Ascending aorta (tissue), 2 donors: ENCODE measurements around the gene TUBA4B. TPM values are rescaled to one million over a fixed set of nuclear protein-coding genes. Genes with fewer than 3 reads are reported as not detected.

Source experiments
- DNase-seq, 2 donors: peaks; one replicate each; pipeline ENCODE4 v3.0.0-alpha.2; 2019; ENCODE audit warnings: low spot score in 2 of 2
- H3K27ac ChIP-seq, 2 donors: fragments of 200-600 bp; sonication (generic); one replicate each; pipeline ENCODE4 v1.5.1; 2016 to 2017; ENCODE audit warnings: mild to moderate bottlenecking in 1 of 2
- H3K27me3 ChIP-seq: fragments of 200-600 bp; sonication (generic); one replicate; pipeline ENCODE4 v1.5.1; 2017
- H3K36me3 ChIP-seq, 2 donors: fragments of 200-600 bp; sonication (generic); one replicate each; pipeline ENCODE4 v1.5.1; 2016
- H3K4me1 ChIP-seq, 2 donors: fragments of 200-600 bp; sonication (generic); one replicate each; pipeline ENCODE4 v1.5.1; 2016 to 2017; ENCODE audit warnings: mild to moderate bottlenecking in 1 of 2
- H3K4me3 ChIP-seq, 2 donors: fragments of 200-600 bp; sonication (generic); one replicate each; pipeline ENCODE4 v1.5.1; 2016 to 2017; ENCODE audit warnings: mild to moderate bottlenecking in 1 of 2
- H3K9me3 ChIP-seq, 2 donors: fragments of 200-600 bp; sonication (generic); one replicate each; pipeline ENCODE4 v1.5.1; 2016
- intact Hi-C: fragments of 100-400 bp; cut with DNase I; formaldehyde crosslinking; loops from one replicate; pipeline ENCODE4 v1.15.1; 2023
- total RNA-seq: library from RNA; depleted of rRNA; stranded (reverse); fragments of >200 nt; gene quantifications from one replicate; pipeline ENCODE4 v1.1.0, GENCODE V29; 2016
- TF ChIP-seq, protein P1 (sequence below), 3 experiments: fragments of 200-600 bp in 2 of 3; fragments of 450-650 bp in 1 of 3; sonication (generic) in 2 of 3; IDR thresholded peaks; one replicate each; pipeline ENCODE4 v1.5.1; 2016 to 2019; ENCODE audit warnings: antibody characterized with exemption in 3 of 3, mild to moderate bottlenecking in 1 of 3, moderate library complexity in 1 of 3

Gene TUBA4B
- total RNA-seq, 1 donor from 2014 or later = not detected

DNA sequence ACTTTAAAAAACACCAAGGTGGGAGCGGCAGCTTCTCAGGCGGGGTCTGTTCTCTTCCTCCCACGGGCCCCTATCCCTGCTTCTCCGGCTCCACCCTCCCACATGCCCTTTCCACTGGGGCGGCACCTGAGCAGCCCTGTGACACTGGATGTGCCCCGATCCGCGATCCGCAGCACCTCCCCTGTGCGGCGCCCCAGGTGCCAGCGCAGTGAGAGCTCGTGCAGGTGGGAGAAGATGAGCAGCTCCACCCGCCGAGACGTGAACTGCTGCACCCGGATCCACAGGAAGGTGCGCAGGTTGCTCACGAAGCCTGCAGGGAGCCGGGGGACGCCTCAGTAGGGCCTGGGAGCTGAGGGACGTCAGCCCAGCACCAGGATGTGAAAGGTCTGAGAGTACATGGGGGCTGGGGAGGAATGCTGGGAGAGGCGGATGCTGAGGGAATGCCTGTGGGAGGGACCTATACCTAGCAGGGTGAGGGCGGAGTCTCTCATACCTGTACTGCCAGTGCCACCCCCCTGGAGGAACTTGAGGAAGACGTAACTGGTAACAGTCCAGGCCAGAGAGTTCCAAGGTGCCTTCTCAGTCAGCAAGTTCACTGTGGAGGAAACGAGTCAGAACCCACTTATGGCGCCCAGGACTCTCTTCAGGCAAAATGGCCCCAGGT is 37.0 kb upstream of the TUBA4B start:
- peak overlapping the region; percentile 44 to 92 for H3K27ac ChIP-seq
- no peaks in the 10 kb centered on the region for H3K9me3 ChIP-seq
- TF ChIP-seq, protein P1, sequence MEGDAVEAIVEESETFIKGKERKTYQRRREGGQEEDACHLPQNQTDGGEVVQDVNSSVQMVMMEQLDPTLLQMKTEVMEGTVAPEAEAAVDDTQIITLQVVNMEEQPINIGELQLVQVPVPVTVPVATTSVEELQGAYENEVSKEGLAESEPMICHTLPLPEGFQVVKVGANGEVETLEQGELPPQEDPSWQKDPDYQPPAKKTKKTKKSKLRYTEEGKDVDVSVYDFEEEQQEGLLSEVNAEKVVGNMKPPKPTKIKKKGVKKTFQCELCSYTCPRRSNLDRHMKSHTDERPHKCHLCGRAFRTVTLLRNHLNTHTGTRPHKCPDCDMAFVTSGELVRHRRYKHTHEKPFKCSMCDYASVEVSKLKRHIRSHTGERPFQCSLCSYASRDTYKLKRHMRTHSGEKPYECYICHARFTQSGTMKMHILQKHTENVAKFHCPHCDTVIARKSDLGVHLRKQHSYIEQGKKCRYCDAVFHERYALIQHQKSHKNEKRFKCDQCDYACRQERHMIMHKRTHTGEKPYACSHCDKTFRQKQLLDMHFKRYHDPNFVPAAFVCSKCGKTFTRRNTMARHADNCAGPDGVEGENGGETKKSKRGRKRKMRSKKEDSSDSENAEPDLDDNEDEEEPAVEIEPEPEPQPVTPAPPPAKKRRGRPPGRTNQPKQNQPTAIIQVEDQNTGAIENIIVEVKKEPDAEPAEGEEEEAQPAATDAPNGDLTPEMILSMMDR (IDR thresholded peaks at IDR 0.05) = no peak
- H3K36me3 ChIP-seq = peaks cover 39 to 54% of the 10 kb centered on the region in 2 donors
- H3K4me3 ChIP-seq = no peak overlapping the region
- H3K27me3 ChIP-seq = no peaks in the 10 kb centered on the region
- no peak for DNase-seq
- intact Hi-C loops = loop anchor here (10.0 kb wide), 1 partner anchor 469 kb away; no protein-coding TSS in a partner anchor
- peaks cover 12 to 31% of the 10 kb centered on the region in 2 donors for H3K4me1 ChIP-seq

GRCh38 chr2:219216535-219216915 is 36.5 kb upstream of the TUBA4B start:
- TF ChIP-seq, protein P1 (IDR thresholded peaks at IDR 0.05) = no peak
- H3K9me3 ChIP-seq = no peaks in the 10 kb centered on the region
- intact Hi-C loops = loop anchor here (10.0 kb wide), 1 partner anchor 468 kb away; no protein-coding TSS in a partner anchor

DNA sequence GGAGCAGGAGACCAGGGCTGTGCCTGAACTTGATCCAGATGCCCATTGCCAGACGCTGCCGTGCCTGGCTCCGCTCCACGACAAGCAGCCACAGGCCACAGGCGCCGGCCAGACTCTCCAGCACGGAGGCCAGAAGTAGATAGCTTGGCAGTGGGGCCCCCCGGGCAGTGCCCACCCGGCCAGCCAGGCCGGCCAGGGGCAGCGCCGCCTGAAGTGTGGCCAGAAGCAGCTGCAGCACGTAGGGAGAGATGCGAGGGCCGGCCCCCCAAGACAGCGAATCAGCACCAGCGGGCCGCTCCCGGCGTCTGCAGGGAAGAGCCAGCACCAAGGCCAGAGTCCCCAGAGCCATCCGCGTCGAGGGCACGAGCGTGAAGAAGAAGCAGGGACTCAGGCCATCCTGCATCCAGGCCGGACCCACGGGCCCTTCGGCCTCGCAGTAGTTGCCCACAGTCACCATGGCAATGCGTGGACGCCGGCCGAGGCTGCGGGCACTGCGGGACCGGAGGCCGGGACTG is 34.8 kb upstream of the TUBA4B start:
- Histone ChIP-seq H3K9me3 (no peaks in the 10 kb centered on the region), H3K4me1 (peaks cover 12 to 31% of the 10 kb centered on the region in 2 donors), H3K4me3 (peak overlapping the region; percentile 64 to 68), H3K36me3 (peaks cover 52 to 61% of the 10 kb centered on the region in 2 donors), H3K27ac (peak overlapping the region; percentile 92 to 95), H3K27me3 (no peaks in the 10 kb centered on the region)
- peak; percentile 40 to 87 for DNase-seq
- TF ChIP-seq, protein P1 (IDR thresholded peaks at IDR 0.05) = no peak
- intact Hi-C loops = loop anchor here (1.0 to 10.0 kb wide), 5 partner anchors 11 to 467 kb away; partner anchors contain the start of genes DNAJB2, DNPEP and RETREG2

More at GRCh38 chr2:219216535-219216915, 36.5 kb upstream of the TUBA4B start:
- peaks cover 44 to 59% of the 10 kb centered on the region in 2 donors for H3K36me3 ChIP-seq
- H3K27ac ChIP-seq = peak overlapping the region; percentile 44 to 92
- peaks cover 12 to 31% of the 10 kb centered on the region in 2 donors for H3K4me1 ChIP-seq
- H3K4me3 ChIP-seq = no peak overlapping the region
- no peaks in the 10 kb centered on the region for H3K27me3 ChIP-seq
- DNase-seq = no peak

DNA sequence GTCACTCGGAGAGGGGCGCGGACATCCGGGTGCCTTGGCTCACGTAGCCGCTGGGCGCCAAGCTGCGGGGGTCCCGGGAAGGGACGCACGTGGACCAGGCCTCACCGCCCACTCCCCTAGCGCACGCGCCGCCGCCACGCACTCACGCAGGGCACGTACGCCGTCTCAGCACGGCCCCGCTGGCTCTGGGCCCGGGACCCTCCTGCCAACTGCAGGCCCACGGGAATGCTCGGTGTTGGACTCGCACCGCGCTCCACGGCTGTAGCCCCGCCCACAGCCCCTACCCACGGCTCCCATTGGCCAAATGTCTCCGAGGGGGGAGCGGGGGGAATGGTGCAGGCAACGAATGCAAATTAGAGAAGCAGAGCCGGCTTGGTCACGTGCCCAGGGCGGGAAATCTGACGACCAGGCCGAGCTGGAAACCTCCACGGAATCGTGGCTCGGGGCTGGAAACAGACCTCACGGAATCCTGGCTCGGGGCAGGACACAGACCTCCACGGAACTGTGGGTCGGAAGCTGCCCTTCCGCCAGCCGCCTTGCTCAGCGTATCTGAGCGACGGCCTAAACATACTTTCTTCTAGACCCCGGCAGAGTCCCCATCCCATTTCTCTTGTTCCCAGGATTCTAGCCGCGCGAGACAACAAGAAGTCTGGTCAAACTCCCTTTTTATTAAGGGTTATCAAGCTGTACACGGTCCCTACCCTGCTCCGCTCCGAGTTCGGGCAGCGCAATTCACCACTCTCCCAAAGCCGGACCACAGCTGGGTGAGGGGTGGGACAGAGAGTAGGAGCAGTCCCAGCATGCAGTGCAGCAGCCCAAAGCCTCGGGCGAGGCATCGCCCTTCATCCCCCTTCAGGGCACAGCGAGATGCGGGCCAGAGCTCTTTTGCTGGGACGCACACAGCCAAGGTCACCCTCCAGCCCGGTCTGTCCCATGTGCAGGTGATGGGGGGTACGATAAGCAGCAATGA is 34.0 kb upstream of the TUBA4B start, which contains the start of gene ABCB6:
ABCB6 (minus strand) TSS at position 227 of the 970 bp plus-strand sequence. CDS start 285 bp downstream, outside the sequence.
- no peaks in the 10 kb centered on the region for H3K27me3 ChIP-seq
- peak within 1 kb of the TSS; percentile 92 to 95 for H3K27ac ChIP-seq
- H3K4me3 ChIP-seq = peak within 1 kb of the TSS; percentile 64 to 68
- peak; percentile 93 to 99 for DNase-seq
- H3K36me3 ChIP-seq = peaks cover 60 to 61% of the 10 kb centered on the region in 2 donors
- TF ChIP-seq, protein P1 (IDR thresholded peaks at IDR 0.05) = no peak
- H3K4me1 ChIP-seq = peaks cover 12 to 31% of the 10 kb centered on the region in 2 donors
- intact Hi-C loops = loop anchor here (1.0 to 10.0 kb wide), 6 partner anchors 10 to 466 kb away; partner anchors contain the start of genes ANKZF1, ATG9A, DNAJB2 and DNPEP
- H3K9me3 ChIP-seq = no peaks in the 10 kb centered on the region
